Liver (tissue), 3 donors: ENCODE data around the gene ERC2.
A peak's percentile ranks its signal among the peaks of the same experiment; 100 is the strongest.

Experiments
- CTCF ChIP-seq: fragments of 150-350 bp; IDR thresholded peaks from 2 replicates; pipeline ENCODE4 v1.5.1; 2017; ENCODE audit warnings: improper control_type of control experiment, low read depth, low read length; ENCODE audit not compliant: missing input control
- EGR1 ChIP-seq, 2 donors: IDR thresholded peaks; 2 replicates each; pipeline ENCODE4 v1.6.1; 2016 to 2018; ENCODE audit warnings: antibody characterized with exemption in 2 of 2, low read depth in 2 of 2
- GABPA ChIP-seq, 2 donors: IDR thresholded peaks in 1 of 2; conservative IDR thresholded peaks in 1 of 2; 2 replicates each; pipeline ENCODE4 v1.6.1; 2016; ENCODE audit warnings: antibody characterized with exemption in 2 of 2, mild to moderate bottlenecking in 1 of 2, moderate library complexity in 1 of 2
- HNF4A ChIP-seq, 2 donors: conservative IDR thresholded peaks; 2 replicates each; pipeline ENCODE4 v1.6.1; 2016; ENCODE audit warnings: antibody characterized with exemption in 2 of 2, mild to moderate bottlenecking in 2 of 2
- JUND ChIP-seq, 2 donors: IDR thresholded peaks; 2 replicates each; pipeline ENCODE4 v1.6.1; 2016; ENCODE audit warnings: antibody characterized with exemption in 2 of 2
- RAD21 ChIP-seq, 2 donors: IDR thresholded peaks; 2 replicates each; pipeline ENCODE4 v1.6.1; 2016; ENCODE audit warnings: antibody characterized with exemption in 2 of 2, mild to moderate bottlenecking in 2 of 2
- REST ChIP-seq: IDR thresholded peaks from 2 replicates; pipeline ENCODE4 v1.6.1; 2016; ENCODE audit warnings: antibody characterized with exemption, mild to moderate bottlenecking
- SP1 ChIP-seq: IDR thresholded peaks from 2 replicates; pipeline ENCODE4 v1.6.1; 2018; ENCODE audit warnings: antibody characterized with exemption, mild to moderate bottlenecking
- TAF1 ChIP-seq: conservative IDR thresholded peaks from 2 replicates; pipeline ENCODE4 v1.6.1; 2016; ENCODE audit warnings: antibody characterized with exemption, mild to moderate bottlenecking
- YY1 ChIP-seq: IDR thresholded peaks from 2 replicates; pipeline ENCODE4 v1.6.1; 2016; ENCODE audit warnings: antibody characterized with exemption, mild to moderate bottlenecking
- ZBTB33 ChIP-seq: IDR thresholded peaks from 2 replicates; pipeline ENCODE4 v1.6.1; 2016; ENCODE audit warnings: antibody characterized with exemption
- donor health status: healthy.
- donor health status: healthy.

GRCh38 chr3:56075089-56075488, 393.2 kb downstream of the ERC2 start:
- no peak for TF ChIP-seq ZBTB33
- no peak for TF ChIP-seq REST
- TF ChIP-seq CTCF, result no peak
- TF ChIP-seq TAF1, result no peak
- TF ChIP-seq GABPA (IDR thresholded peaks at IDR 0.05 in 1 of 2, conservative IDR thresholded peaks at IDR 0.05 in 1 of 2), result no peak
- no peak for TF ChIP-seq JUND (IDR thresholded peaks at IDR 0.05)
- TF ChIP-seq YY1, result no peak
- peak in 1 of 2 donors; percentile 7 for TF ChIP-seq HNF4A (conservative IDR thresholded peaks at IDR 0.05)
- no peak for TF ChIP-seq SP1
- TF ChIP-seq RAD21 (IDR thresholded peaks at IDR 0.05), result no peak
- no peak for TF ChIP-seq EGR1 (IDR thresholded peaks at IDR 0.05; ENCODE audit: low read depth in 2 of 2)
